PFSK-1 (cell line): ENCODE measurements around the gene SIGLEC5.

Experiments
- FOXP2 ChIP-seq: optimal IDR thresholded peaks from 2 replicates; pipeline ENCODE3; 2011; ENCODE audit warnings: borderline replicate concordance, control low read depth, inconsistent platforms; ENCODE audit not compliant: insufficient read depth; ENCODE audit errors: extremely low read length, extremely low read depth
- POLR2AphosphoS5 ChIP-seq: IDR thresholded peaks from 2 replicates; pipeline ENCODE4 v1.6.1; 2012; ENCODE audit warnings: low read depth, mild to moderate bottlenecking, control low read depth, low read length, moderate library complexity
- SIN3A ChIP-seq: IDR thresholded peaks from 2 replicates; pipeline ENCODE4 v1.6.1; 2012; ENCODE audit warnings: mild to moderate bottlenecking, low read length, moderate library complexity, borderline replicate concordance; ENCODE audit not compliant: insufficient read depth
- TAF1 ChIP-seq: IDR thresholded peaks from 2 replicates; pipeline ENCODE4 v1.6.1; 2012; ENCODE audit warnings: low read length, control low read depth, borderline replicate concordance; ENCODE audit not compliant: insufficient read depth
- TF ChIP-seq, protein P1 (sequence below), 2 experiments: IDR thresholded peaks; 2 replicates each; pipeline versions ENCODE4 v1.6.1 to v1.8.0; 2011 to 2012; ENCODE audit warnings: low read depth in 2 of 2, low read length in 2 of 2, control low read depth in 1 of 2, inconsistent platforms in 1 of 2, mild to moderate bottlenecking in 1 of 2, moderate library complexity in 1 of 2; ENCODE audit not compliant: insufficient read depth in 1 of 2

SIGLEC5 gene

DNA sequence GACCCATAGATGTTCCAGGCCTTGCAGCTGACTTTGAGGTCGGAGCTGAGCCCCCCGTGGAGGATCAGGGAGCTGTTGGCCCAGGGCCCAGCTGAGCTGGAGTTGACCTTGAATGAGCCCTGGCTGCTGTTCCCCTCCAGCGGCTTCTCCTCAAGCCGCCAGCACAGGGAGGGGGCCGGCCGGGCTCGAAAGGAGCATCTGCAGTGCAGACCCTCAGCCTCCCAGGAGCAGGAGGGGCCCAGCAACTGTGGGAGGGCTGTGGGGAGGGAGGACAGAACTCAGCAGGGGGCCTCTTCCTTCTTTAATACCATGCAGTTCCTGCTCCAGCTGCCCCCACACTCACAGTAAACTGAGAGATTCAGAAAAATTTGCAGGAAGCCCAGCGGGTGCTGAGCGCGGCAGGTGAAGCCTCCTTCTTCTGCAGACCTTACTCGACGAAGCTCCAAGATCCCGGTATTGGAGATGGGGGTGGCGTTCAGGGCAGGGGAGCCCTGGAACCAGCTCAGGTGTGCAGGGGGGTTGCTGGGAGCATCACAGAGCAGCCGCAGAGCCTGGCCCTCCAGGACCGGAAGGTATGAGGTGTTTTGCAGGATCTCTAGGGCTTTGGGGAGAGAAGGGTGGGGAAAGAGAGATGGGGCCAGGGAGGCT is 2.6 kb downstream of the SIGLEC5 start:
- TF ChIP-seq SIN3A (no peak), FOXP2 (no peak), TAF1 (no peak), POLR2AphosphoS5 (no peak)
- TF ChIP-seq, protein P1, sequence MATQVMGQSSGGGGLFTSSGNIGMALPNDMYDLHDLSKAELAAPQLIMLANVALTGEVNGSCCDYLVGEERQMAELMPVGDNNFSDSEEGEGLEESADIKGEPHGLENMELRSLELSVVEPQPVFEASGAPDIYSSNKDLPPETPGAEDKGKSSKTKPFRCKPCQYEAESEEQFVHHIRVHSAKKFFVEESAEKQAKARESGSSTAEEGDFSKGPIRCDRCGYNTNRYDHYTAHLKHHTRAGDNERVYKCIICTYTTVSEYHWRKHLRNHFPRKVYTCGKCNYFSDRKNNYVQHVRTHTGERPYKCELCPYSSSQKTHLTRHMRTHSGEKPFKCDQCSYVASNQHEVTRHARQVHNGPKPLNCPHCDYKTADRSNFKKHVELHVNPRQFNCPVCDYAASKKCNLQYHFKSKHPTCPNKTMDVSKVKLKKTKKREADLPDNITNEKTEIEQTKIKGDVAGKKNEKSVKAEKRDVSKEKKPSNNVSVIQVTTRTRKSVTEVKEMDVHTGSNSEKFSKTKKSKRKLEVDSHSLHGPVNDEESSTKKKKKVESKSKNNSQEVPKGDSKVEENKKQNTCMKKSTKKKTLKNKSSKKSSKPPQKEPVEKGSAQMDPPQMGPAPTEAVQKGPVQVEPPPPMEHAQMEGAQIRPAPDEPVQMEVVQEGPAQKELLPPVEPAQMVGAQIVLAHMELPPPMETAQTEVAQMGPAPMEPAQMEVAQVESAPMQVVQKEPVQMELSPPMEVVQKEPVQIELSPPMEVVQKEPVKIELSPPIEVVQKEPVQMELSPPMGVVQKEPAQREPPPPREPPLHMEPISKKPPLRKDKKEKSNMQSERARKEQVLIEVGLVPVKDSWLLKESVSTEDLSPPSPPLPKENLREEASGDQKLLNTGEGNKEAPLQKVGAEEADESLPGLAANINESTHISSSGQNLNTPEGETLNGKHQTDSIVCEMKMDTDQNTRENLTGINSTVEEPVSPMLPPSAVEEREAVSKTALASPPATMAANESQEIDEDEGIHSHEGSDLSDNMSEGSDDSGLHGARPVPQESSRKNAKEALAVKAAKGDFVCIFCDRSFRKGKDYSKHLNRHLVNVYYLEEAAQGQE (IDR thresholded peaks at IDR 0.05; ENCODE audit: insufficient read depth in 1 of 2, low read depth in 2 of 2, low read length in 2 of 2): no peak

DNA sequence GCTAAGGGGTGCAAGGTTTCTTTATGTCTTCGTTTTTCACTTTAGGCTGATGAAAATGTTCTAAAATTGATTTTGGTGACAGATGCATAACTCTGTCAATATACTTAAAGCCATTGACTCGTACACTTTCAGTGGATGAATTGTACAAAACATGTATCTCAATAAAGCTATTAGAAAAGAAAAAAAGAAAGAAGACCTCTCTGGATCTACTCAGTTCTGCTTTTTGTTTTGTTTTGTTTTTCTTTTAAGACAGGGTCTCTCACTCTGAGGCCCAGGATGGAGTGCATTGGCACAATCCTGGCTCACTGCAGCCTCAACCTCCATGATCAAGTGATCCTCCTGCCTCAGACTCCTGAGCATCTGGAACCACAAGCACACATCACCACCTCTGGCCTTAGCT is 3.5 kb downstream of the SIGLEC5 start:
- TF ChIP-seq FOXP2: no peak
- TF ChIP-seq, protein P1 (IDR thresholded peaks at IDR 0.05; ENCODE audit: insufficient read depth in 1 of 2, low read depth in 2 of 2, low read length in 2 of 2): no peak
- no peak for TF ChIP-seq POLR2AphosphoS5

DNA sequence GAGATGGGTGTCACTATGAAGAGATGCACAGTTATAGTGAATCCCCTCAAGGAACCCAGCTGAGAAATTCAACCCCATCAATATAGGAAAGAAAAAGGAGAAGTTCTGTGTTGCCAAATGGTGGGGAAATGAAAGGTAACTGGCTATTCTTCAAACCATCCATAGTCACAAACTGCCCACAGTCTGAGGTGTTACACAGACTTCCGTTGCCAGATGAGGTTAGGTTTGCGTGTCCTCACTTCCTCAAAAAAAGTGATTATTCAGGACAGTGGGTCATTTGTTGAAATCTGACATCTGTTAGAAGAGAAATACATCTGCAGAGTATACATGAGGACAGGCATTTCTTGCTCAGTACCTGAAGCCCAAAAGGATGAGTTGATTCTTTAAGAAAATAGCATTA is 9.0 kb downstream of the SIGLEC5 start:
- TF ChIP-seq TAF1: no peak
- TF ChIP-seq FOXP2: no peak
- TF ChIP-seq SIN3A: no peak
- TF ChIP-seq, protein P1 (IDR thresholded peaks at IDR 0.05; ENCODE audit: insufficient read depth in 1 of 2, low read depth in 2 of 2, low read length in 2 of 2): no peak
- no peak for TF ChIP-seq POLR2AphosphoS5

DNA sequence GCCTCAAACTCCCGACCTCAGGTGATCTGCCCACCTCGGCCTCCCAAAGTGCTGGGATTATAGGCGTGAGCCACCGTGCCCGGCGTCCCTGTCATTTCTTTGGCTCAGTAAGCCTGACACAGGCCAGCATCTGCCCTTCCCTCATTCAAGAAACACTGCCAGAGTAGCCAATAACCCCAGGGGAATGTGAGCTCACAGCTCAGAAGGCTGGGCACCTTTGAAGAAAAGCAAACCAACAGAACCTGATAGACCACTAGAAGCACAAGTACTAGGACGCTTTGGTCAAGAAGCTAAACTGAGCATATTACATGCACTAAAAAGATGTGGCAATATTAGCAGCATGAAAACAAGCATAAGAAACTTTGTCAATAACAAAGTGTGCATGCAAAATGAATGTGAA is 14.2 kb downstream of the SIGLEC5 start:
- TF ChIP-seq, protein P1 (IDR thresholded peaks at IDR 0.05; ENCODE audit: insufficient read depth in 1 of 2, low read depth in 2 of 2, low read length in 2 of 2): no peak
- TF ChIP-seq FOXP2 (no peak), TAF1 (no peak), POLR2AphosphoS5 (no peak), SIN3A (no peak)

DNA sequence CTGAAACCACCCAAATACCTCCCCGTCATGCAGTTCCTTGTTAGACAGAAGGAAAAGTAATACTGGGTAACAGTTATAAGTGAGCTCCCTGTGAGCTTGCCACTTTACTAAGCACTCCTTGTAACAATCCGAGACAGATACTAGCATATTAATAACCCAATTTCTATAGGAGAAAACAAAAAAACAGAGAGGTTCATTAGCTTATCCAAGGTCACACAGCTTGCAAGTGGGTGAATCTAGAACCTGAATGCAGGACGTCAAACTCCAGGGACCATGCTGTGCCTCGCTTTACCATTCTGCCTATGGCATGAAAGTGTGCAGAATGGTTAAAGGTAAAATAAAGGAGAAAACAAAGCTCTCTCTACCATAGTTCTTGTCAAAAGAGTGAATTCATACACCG is 15.4 kb downstream of the SIGLEC5 start:
- no peak for TF ChIP-seq TAF1
- TF ChIP-seq FOXP2: no peak
- TF ChIP-seq SIN3A: no peak
- TF ChIP-seq, protein P1 (IDR thresholded peaks at IDR 0.05; ENCODE audit: insufficient read depth in 1 of 2, low read depth in 2 of 2, low read length in 2 of 2): no peak
- TF ChIP-seq POLR2AphosphoS5: no peak
